GM21786 (cell line): ENCODE data around the gene PAK4.
"Not testable (repeated sequence)": the region's sequence is repeated elsewhere in the genome, so short reads cannot be mapped to it uniquely, and the experiment has no call there.

ENCODE experiments used
- ATAC-seq: cut with Tn5 transposase; IDR thresholded peaks from one replicate; pipeline ENCODE4 v1.9.1; 2021; ENCODE audit not compliant: unreplicated experiment

Gene PAK4

DNA sequence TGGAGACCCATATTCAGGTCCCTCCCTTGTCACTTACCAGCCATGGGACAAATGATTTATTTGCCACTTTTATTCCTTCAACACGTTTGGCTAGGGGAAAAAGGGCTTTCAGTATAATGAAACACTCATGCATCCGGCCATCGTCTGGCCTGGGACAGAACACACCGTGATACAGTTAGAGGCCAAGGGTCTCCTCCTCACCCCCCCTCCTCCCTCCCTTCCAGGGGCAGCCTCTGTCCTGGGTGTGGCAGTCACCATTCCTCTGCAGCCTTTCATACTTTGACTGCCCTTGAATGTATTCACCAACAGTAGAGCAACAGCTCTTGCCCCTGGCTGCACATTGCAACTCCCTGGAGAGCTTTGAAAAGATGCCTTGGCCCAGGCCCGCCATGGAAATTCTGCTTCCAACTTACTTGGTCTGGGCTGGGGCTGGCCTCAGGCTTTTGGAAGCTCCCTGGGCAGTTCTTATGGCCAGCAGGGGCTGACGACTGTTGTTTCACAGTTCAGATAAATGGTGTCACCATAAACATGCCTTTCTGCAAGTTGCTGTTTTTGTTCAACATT lies 3.0 kb downstream of the PAK4 start:
- no peak for ATAC-seq

DNA sequence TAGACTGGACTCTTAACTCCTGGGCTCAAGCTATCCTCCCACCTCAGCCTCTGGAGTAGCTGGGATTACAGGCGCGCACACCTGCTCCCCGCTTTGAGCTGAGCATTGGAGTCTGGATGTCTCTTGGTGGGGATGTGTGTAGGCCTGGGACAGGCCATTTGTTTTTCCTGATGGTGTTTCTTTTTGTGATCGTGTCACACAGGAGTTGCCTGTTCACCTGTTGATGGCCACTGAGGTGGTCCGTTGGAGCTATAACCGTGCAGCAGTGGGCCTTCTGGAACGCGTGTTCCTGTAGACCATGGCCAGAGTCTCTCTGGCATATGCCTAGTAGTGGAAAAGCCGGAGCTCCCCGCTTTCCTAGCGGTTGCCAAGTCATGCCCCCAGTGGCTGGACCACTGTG lies 3.5 kb downstream of the PAK4 start:
- ATAC-seq = no peak

DNA sequence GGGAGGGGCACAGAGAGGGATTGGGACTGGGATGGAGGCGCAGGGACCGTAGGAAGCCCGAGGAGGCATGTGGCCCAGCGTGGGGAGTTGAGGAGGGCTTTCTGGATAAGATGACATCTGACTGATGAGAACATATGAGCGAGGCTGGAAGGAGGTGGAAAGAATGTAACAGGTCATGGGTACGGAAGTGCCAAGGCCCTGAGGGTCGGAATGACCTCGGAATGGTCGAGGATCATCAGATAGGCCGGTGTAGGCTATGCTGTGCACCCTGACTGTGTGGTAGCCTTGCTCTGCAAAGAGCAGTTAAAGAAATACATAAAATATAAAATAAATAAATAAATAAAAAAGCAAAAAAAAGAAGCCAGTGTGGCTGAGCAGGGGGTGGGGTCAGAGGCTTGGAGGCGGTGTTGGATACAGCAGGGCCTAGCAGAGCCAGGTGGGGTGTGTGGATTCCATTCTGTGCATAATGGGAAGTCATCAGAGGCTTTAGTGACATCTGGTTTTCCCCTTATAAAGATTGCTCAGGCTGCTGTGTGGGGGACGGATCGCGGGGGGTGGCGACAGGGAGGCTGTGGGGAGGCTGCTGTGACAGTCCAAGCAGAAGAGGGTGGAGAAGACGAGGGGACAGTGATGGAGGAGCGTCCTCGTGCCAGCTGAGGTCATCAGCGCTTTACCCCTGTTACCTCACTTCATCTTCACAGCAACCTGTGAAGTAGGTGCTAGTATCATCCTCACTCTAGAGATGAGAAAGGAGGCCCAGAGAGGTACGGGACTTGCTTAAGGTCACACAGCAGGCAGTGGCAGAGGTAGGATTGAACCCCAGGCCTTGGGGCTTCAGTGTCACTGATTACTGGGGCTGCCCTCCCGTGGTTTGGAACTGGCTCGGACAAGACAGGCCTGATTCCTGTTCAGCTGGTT lies 5.0 kb downstream of the PAK4 start:
- ATAC-seq = no peak

DNA sequence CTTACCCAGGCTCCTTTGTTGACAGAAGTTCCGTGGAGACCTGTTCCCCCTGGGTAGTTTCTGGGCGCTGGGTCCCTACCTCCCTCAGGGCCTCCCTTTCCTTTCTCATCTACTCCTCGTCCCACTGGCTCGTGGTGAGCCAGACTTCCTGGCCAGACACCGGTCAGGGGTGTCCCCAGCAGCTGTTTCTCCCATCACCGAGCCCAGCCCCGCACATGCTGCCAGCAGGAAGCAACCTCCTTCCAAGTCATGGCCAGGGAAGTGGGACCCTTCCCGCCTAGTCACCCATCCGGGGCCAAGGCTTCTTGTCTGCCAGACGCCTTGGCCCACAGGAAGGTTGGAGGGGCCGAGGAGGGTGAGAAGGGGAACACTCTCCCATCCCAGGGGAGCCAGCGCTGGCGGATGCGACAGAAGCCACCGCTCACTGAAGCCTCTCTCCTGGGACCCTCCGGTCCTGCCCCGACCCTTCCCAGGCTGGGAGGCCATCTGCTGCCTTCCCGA lies 5.7 kb downstream of the PAK4 start:
- ATAC-seq = no peak

DNA sequence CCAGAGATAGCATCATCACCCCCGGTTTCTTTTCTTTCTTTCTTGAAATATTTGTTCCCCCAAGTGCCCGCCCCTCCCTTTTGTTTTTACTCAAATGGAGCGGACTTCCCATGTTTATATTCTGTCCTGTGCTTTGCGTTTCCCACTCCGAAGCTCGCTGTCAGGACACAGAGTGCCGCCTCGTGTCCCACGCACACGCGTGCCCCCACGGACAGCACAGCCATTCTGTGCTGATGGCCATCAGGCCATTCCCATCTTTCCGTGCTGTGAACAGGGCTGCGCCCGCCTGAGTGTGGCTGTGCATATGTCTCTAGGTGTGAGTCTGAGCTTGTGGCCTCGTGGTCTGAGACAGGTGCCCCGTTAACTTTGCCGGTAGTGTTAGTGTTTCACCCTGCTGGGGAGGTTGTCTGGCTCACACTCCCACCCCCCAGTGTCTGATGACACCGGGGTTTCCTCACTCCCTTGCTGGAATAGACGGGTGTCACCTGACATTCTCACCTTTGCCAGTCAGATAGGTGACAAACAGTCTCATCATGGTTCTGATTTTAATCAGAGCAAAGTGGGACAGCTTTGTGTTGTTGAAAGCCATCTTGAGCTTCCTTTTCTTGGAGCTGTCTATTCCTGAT lies 6.9 kb downstream of the PAK4 start:
- no peak for ATAC-seq

DNA sequence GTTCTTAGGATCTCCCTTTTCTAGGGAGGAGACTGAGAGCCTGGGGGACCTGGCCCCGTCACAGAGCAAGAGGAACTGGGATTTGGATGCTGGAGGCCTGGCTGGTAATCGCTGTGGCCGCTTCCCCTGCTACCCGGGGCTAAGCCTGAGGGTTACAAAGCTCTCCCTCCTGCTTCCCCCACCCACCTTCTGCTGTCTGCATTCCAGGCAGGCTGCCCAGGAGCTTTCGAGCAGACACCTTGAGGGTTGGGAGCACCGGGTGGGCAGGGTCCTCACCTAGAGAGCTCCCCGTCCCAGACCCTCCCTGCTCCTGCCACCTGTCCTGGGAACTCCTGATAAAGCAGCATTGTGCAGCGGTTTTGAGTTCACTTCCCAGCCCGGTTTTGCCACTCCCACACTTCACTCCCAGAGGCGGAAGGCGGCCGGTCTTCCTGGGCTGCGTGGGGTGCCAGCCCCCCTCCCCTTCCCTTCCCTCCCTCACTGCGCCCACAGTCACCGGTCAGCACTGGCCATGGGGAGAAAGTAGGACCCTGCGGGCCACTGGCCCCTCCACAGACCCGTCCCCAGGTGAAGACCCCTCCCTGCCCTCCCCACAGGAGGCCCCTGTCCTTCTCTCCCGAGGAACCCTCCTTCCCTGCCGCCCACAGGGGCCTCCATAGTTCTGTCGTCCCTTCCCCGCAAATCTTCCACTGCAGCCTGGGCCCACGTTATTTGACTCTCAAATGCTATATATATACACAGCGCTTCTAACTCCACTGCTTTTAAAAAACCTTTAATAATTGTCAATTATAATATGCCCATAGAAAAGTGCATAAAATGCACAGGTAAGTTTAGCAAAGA lies 8.1 kb downstream of the PAK4 start:
- ATAC-seq = no peak

DNA sequence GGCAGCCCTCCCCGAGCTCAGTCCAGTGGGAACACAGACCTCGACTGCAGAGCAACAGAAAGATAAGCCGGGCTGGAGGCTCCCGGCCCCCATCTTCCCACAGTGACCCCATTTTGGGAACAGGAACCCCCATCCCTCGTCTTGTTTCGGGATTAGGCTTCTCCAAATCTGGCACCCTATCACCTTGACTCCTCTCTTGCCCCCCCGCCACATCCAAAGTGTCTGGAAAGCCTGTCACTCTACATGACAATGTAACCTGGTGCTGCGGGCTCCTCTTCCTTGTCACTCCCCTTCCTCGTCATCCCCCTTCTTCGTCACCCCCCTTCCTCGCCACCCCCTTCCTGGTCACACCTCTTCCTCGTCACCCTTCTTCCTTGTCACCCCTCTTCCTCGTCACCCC lies 10.1 kb downstream of the PAK4 start:
- no peak for ATAC-seq

DNA sequence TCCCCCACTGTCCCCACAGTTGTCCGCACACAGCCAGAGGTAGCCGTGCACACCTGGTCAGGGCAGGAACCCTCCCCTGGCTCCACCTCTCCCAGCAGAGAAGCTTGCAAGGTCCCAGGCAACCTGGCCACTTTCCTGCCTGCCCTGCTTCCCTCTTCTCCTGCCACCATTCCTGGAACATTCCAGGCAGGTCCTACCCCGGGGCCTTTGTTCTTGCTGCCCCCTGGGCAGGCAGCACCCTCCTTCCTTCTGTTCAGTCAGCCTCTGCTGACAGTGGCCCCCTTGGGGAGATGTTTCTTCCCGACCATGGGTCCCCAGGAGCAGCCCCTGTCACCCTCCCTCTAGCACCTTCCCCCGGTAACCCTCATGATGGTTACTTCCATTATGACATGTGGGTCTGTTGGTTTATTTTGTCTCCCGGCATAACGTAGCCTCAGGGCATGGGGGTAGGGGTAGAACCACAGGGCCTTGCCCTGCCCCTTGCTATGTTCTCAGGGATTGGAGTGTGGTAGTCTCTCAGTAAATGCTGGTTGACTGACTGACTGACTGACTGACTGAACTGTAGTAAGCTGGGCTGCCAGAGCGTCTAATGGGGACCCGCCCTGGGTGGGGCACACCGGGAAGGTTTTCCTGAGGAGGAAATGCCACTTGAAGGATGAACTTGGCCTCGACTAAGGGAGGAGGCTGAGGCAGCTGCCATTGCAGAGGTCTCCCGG lies 10.8 kb downstream of the PAK4 start:
- ATAC-seq = no peak

DNA sequence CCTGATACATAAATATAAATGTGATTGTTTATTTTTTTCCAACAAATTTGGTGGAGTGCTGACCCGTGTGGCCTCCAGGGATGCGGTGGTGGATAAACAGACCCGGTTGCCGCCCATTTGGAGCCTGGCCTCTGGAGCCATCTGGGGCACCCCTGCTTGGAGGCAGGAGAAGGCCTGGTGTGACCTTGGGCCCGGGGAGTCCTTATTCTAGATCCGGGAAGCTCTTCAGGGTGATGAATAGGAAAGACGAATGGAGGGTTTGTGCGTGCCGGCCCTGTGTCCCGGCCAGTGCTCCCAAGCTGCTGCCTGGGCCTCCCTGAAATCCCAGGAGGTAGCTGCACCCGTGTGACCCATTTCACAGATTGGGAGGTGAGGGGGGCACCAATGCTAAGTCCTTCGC lies 11.5 kb downstream of the PAK4 start:
- no peak for ATAC-seq

DNA sequence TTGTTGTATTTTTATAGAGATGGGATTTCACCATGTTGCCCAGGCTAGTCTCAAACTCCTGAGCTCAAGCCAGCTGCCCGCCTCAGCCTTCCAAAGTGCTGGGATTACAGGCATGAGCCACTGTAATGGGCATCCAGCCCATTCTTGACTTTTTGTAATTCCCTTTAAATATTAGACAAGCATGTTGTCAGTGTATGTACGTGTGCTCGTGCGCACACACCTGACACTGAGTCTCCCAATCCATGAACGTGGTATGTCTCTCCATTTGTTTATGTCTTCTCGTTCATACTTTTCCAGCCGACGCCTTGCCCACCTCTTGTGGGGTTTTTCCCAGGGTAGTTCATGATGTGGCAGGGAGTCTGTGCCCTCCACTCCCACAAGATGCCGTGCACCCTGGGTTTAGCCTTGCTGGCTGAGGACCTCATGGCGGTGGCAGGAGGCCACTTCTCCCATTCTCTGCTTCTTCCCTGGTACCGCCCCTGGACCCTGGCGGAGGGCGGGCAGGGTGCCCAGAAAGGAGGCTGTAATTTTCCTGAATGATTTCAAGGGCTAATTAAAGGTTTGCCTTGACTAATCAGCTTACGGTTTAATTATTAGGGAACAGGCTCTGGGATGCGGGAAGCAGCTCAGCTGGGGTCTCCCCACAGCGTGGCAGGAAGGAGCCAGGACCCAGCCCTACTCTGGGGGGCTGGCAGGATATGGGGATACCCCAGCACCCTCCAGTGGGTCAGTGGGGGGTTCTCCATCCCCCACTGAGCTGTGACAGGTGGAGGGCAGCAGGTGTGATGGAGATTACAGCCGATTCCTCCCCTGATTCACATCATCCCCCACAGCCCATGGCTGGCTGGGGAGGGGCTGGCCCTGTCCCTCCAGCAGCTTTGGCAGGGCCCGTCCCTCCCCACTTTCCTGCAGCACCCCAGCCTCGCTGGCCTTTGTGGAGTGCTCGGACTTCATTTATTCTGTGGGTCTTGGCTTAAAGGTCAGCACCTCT lies 12.9 kb downstream of the PAK4 start:
- ATAC-seq = no peak

DNA sequence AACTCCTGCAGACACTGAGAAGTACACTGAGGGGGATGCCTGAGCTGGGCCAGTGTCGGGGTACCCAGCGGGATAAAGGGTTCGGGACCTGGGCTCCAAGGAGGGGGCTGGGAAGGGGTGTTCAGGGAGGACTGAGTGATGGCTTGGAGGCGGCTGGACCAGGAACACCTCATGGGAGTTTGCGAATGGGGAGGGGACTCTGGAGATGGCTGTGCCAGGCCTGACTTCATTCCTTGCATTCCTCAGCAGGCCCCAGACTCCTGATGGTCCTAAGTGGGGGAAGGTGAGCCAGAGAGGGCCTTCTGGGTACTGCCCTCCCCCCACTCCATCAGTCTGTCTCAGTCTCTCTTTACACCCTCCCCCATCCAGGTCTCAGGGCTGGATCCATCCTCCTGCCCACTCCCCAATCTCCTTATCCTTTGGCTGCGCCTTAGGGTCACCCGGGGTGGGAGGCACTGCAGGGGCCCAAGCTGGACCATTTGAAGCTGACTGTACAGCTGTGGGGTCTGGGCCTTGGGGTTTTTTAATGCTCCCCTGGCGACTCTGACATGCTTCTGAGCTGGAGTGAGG lies 13.8 kb downstream of the PAK4 start:
- ATAC-seq = no peak

DNA sequence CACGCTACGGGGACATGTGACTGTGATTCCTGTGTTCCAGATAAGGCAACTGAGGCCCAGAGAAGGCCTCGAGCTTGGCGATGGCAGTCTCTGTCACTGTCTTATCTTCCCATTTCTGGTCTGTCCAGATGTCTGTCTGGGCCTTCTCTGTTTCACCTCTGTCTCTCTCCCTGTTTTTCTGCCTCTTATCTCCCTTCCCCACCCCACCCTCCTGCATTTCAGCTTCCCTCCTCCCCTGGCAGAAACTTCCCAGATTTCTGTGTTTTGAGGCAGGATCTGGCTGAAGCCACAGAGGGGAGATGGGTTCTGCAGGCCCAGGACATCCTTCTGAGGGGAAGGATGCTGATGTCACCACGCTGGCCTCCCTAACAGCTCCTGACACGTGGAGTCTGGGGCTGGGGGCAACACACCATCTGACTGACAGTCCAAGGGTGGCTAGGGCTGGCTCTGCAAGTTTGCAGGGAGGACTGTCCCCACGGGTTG lies 14.4 kb downstream of the PAK4 start:
- ATAC-seq = no peak

DNA sequence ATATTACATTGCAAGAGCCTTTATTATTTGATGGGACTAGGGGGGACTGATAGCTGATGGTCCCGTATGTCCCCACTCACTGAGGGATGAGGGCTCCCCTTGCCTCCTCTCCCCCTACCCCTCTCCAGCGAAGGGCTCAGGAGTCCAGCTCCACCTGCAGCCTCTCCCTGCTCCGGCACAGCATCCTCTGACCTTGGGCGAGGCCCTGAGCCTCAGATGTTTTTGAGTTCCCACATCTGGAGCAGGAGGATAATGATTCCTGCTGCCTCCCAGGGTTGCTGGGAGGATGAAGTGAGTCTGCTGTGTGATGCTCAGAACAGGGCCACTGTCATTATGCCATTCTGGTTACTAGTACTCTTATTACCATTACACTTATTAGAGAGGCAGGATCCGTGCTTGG lies 15.0 kb downstream of the PAK4 start:
- ATAC-seq = no peak

DNA sequence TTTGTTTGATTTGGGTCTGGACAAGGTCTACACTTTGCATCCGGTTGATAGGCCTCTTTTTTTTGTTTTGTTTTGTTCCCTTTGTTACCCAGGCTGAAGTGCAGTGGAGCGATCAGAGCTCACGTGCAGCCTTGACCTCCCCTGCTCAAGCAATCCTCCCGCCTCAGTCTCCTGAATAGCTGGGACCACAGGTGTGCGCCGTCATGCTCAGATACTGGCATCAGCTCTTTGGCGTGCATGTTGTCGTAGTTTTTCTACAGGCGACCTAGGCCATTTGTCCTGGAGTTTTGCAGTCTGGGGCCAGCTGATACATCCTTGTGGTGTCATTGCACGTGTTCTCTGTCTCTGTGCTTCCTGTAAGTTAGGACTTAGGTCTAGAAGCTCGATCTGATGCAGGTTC lies 16.3 kb downstream of the PAK4 start:
- ATAC-seq = no peak

DNA sequence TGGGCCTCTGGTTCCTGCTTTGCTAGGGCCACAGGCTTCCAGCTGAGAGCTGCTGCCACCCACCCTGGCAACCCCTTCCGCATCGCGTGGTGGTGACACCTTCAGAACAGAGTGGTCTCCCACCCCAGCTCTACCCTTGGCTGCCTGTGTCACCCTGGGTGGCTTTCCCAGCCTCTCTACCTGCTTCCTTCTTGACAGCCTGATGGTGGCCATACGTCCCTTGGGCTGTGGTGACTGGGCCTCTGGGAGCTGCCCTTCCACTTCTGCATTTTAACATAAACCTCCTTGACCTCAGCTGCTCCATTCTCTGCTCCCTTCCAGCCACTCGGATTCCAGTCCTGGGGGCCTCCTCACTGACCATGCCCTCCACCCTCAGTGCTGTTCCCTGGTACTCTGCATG lies 17.0 kb downstream of the PAK4 start:
- ATAC-seq = no peak

DNA sequence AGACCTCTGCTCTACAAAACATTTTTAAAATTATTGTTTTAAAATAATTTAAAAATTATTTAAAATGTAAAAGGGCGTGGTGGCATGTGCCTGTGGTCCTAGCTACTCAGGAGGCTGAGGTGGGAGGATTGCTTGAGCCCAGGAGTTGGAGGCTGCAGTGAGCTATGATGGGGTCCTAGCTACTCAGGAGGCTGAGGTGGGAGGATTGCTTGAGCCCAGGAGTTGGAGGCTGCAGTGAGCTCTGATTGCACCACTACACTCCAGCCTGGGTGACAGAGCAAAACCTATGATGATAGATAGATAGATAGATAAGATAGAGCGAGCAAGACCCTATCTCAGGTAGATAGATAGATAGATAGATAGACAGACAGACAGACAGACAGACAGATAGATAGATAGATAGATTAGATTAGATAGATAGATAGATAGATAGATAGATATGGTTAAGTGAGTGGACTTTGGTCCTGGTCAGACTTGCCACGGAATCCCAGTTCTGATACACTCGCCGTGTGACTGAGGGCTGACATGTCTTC lies 18.2 kb downstream of the PAK4 start:
- not testable (repeated sequence) for ATAC-seq

DNA sequence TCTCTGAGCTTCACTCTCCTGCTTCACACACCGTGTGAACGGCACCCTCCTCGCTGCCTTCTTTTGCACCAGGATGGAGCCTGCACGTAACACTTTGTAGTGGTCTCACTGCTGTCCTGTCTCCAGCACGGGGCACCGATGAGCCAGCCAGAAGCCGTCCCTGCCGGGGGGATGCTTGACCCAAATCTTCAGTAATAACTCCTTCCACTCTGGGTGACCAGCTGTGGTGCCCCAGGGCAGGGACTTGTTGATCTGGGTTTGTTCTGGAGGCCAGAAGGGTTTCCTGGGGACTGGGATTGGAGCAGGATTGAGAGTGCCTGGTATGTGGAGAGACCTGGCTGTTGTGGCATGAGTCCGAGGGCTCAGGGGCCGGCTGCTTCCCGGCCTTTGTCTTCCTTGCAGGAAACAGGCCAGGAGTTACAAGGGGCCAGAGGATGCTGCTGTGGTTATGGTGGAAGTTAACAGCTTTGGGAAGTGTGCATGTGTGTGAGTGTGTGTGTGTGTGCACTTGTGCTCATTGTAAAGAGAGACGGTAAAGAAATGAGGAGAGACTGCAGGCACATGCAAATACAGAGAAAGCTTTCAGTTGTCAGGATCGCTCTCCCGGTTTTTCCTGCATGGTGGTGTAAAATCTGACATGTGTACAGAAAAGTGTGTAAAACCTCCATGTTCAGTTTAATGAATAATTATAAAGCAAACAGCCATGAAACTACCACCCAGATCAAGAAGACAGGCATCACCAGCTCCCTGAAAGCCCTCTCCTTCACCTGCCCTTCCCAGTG lies 18.9 kb downstream of the PAK4 start:
- no peak for ATAC-seq
